GM12892 (cell line): ENCODE data around the gene PHLDA2.

ENCODE experiments used
- POLR2AphosphoS5 ChIP-seq: IDR thresholded peaks from 2 replicates; pipeline ENCODE4 v1.6.1; 2011; ENCODE audit warnings: low read depth, low read length, control low read depth
- TAF1 ChIP-seq: IDR thresholded peaks from 2 replicates; pipeline ENCODE4 v1.6.1; 2011; ENCODE audit warnings: low read depth, mild to moderate bottlenecking, control low read depth, low read length, borderline replicate concordance

- no peak for TF ChIP-seq POLR2AphosphoS5
- no peak for TF ChIP-seq TAF1
These were observed 39.6 kb downstream of the PHLDA2 start for GRCh38 chr11:2889362-2890273.
